SJCRH30 (cell line): Measurements from ENCODE around the gene LRRC66. TPM values are rescaled to one million over a fixed set of nuclear protein-coding genes. Genes with fewer than 3 reads are reported as not detected.

ENCODE experiments used
- DNase-seq, 2 experiments: peaks; one replicate each; pipeline ENCODE4 v3.0.0-alpha.2; 2015 to 2020
- H3K27ac ChIP-seq: fragments of 250-450 bp; sonication (Bioruptor Pico); 2 replicates; pipeline ENCODE4 v1.5.1; 2020; ENCODE audit warnings: mild to moderate bottlenecking, moderate library complexity
- H3K27me3 ChIP-seq: fragments of 250-450 bp; sonication (Bioruptor Pico); 2 replicates; pipeline ENCODE4 v1.5.1; 2020; ENCODE audit warnings: mild to moderate bottlenecking, moderate library complexity
- H3K36me3 ChIP-seq: fragments of 250-450 bp; sonication (Bioruptor Pico); 2 replicates; pipeline ENCODE4 v1.5.1; 2020; ENCODE audit warnings: mild to moderate bottlenecking, moderate library complexity
- H3K4me1 ChIP-seq: fragments of 250-450 bp; sonication (Bioruptor Pico); 2 replicates; pipeline ENCODE4 v1.5.1; 2020; ENCODE audit warnings: mild to moderate bottlenecking, moderate library complexity
- H3K4me3 ChIP-seq: fragments of 250-450 bp; sonication (Bioruptor Pico); 2 replicates; pipeline ENCODE4 v1.5.1; 2020; ENCODE audit warnings: mild to moderate bottlenecking, moderate library complexity
- H3K9me3 ChIP-seq: fragments of 250-450 bp; sonication (Bioruptor Pico); replicated peaks from 2 replicates; pipeline ENCODE4 v1.5.1; 2020; ENCODE audit warnings: mild to moderate bottlenecking, moderate library complexity
- total RNA-seq: library from RNA; depleted of rRNA; stranded (reverse); fragments of >200 nt; shearing (Covaris generic); gene quantifications from 2 replicates; pipeline ENCODE4 v1.2.3, GENCODE V29; 2014; rRNA removed

LRRC66 gene
- total RNA-seq, 1 experiment from 2014 or later: 0.16 TPM

GRCh38 chr4:51998837-51999236 lies 21.3 kb downstream of the LRRC66 start:
- no peaks in the 10 kb centered on the region for H3K36me3 ChIP-seq
- DNase-seq: peak; percentile 15 to 57
- H3K9me3 ChIP-seq: no peaks in the 10 kb centered on the region
- no peak overlapping the region for H3K27ac ChIP-seq
- H3K4me1 ChIP-seq: 0 out of 2 replicates have a peak, but pooled peaks cover 7% of the 10 kb centered on the region
- no peaks in the 10 kb centered on the region for H3K27me3 ChIP-seq
- no peak overlapping the region for H3K4me3 ChIP-seq

- H3K27me3 ChIP-seq: no peaks in the 10 kb centered on the region
- H3K36me3 ChIP-seq: no peaks in the 10 kb centered on the region
- H3K4me3 ChIP-seq: no peak overlapping the region
- no peak for DNase-seq
- H3K9me3 ChIP-seq: no peaks in the 10 kb centered on the region
- 0 out of 2 replicates have a peak, but pooled peaks cover 7% of the 10 kb centered on the region for H3K4me1 ChIP-seq
- no peak overlapping the region for H3K27ac ChIP-seq
Measured at GRCh38 chr4:51997647-51998046, 22.5 kb downstream of the LRRC66 start.

- Histone ChIP-seq H3K9me3 (no peaks in the 10 kb centered on the region; the same call in 1 of the 2 replicates), H3K4me3 (no peak overlapping the region), H3K27me3 (no peaks in the 10 kb centered on the region), H3K36me3 (no peaks in the 10 kb centered on the region), H3K27ac (no peak overlapping the region), H3K4me1 (0 out of 2 replicates have a peak, but pooled peaks cover 7% of the 10 kb centered on the region)
- no peak for DNase-seq
Measured at GRCh38 chr4:51995647-51996220, 24.4 kb downstream of the LRRC66 start.

GRCh38 chr4:51965862-51966261 lies 54.3 kb downstream of the LRRC66 start:
- no peak for DNase-seq
- Histone ChIP-seq H3K27ac (no peak overlapping the region), H3K27me3 (no peaks in the 10 kb centered on the region), H3K9me3 (no peaks in the 10 kb centered on the region), H3K4me1 (no peaks in the 10 kb centered on the region), H3K36me3 (no peaks in the 10 kb centered on the region), H3K4me3 (no peak overlapping the region)

- Histone ChIP-seq H3K36me3 (no peaks in the 10 kb centered on the region), H3K9me3 (no peaks in the 10 kb centered on the region), H3K27me3 (no peaks in the 10 kb centered on the region), H3K4me3 (no peak overlapping the region), H3K4me1 (no peaks in the 10 kb centered on the region), H3K27ac (no peak overlapping the region)
- no peak for DNase-seq
Measured at GRCh38 chr4:51963841-51964517, 56.2 kb downstream of the LRRC66 start.

GRCh38 chr4:51960486-51960885 lies 59.7 kb downstream of the LRRC66 start:
- no peak overlapping the region for H3K27ac ChIP-seq
- no peak overlapping the region for H3K4me3 ChIP-seq
- H3K36me3 ChIP-seq: no peaks in the 10 kb centered on the region
- H3K4me1 ChIP-seq: no peaks in the 10 kb centered on the region
- DNase-seq: no peak
- H3K27me3 ChIP-seq: no peaks in the 10 kb centered on the region
- H3K9me3 ChIP-seq: no peaks in the 10 kb centered on the region

- Histone ChIP-seq H3K36me3 (no peaks in the 10 kb centered on the region), H3K9me3 (no peaks in the 10 kb centered on the region), H3K4me3 (no peak overlapping the region), H3K27ac (no peak overlapping the region), H3K27me3 (no peaks in the 10 kb centered on the region), H3K4me1 (no peaks in the 10 kb centered on the region)
- DNase-seq: no peak
Measured at GRCh38 chr4:51958199-51958968, 61.8 kb downstream of the LRRC66 start.

Other genes with a start within 250 kb of the LRRC66 start
- 59.9 and 66.5 TPM in 2 replicates for gene DCUN1D4, start 177.2 kb downstream of the LRRC66 start, total RNA-seq
- 40.4 and 43.3 TPM in 2 replicates for gene SGCB, start 17.9 kb upstream of the LRRC66 start, total RNA-seq
- not detected in 2 replicates for gene SPATA18, start 30.9 kb upstream of the LRRC66 start, total RNA-seq